Endothelial cell of umbilical vein (primary cell): ENCODE data around the gene FAM228B.

ENCODE experiments used
- POLR2A ChIP-seq: IDR thresholded peaks from 2 replicates; pipeline ENCODE4 v1.6.1; 2012; ENCODE audit warnings: low read depth, mild to moderate bottlenecking, control low read depth, low read length
- TF ChIP-seq, protein P1 (sequence below), 2 donors: IDR thresholded peaks; 1 replicate in 1 of 2; 2 replicates in 1 of 2; pipeline ENCODE4 v1.5.1; 2011; ENCODE audit warnings: low read length in 2 of 2, mild to moderate bottlenecking in 2 of 2, moderate library complexity in 2 of 2, control low read depth in 1 of 2, inconsistent platforms in 1 of 2, low read depth in 1 of 2; ENCODE audit not compliant: insufficient read depth in 1 of 2; ENCODE audit errors: extremely low read depth in 1 of 2

- no peak for TF ChIP-seq POLR2A
- TF ChIP-seq, protein P1, sequence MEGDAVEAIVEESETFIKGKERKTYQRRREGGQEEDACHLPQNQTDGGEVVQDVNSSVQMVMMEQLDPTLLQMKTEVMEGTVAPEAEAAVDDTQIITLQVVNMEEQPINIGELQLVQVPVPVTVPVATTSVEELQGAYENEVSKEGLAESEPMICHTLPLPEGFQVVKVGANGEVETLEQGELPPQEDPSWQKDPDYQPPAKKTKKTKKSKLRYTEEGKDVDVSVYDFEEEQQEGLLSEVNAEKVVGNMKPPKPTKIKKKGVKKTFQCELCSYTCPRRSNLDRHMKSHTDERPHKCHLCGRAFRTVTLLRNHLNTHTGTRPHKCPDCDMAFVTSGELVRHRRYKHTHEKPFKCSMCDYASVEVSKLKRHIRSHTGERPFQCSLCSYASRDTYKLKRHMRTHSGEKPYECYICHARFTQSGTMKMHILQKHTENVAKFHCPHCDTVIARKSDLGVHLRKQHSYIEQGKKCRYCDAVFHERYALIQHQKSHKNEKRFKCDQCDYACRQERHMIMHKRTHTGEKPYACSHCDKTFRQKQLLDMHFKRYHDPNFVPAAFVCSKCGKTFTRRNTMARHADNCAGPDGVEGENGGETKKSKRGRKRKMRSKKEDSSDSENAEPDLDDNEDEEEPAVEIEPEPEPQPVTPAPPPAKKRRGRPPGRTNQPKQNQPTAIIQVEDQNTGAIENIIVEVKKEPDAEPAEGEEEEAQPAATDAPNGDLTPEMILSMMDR (IDR thresholded peaks at IDR 0.05; ENCODE audit: extremely low read depth in 1 of 2, insufficient read depth in 1 of 2, low read depth in 1 of 2, low read length in 2 of 2): no peak
Observed at GRCh38 chr2:24205131-24205530, 81.9 kb downstream of the FAM228B start.
